WERI-Rb-1 (cell line): ENCODE results near the gene MLIP.

Source experiments
- DNase-seq: peaks from one replicate; pipeline ENCODE4 v3.0.0-alpha.2; 2020
- H3K27ac ChIP-seq: fragments of 250-450 bp; sonication (Bioruptor Pico); 2 replicates; pipeline ENCODE4 v1.5.1; 2020; ENCODE audit warnings: mild to moderate bottlenecking, moderate library complexity
- H3K27me3 ChIP-seq: fragments of 250-450 bp; sonication (Bioruptor Pico); 2 replicates; pipeline ENCODE4 v1.5.1; 2021; ENCODE audit warnings: mild to moderate bottlenecking, low read depth, moderate library complexity; ENCODE audit not compliant: insufficient read depth, severe bottlenecking
- H3K36me3 ChIP-seq: fragments of 250-450 bp; sonication (Bioruptor Pico); 2 replicates; pipeline ENCODE4 v1.5.1; 2020; ENCODE audit warnings: mild to moderate bottlenecking, moderate library complexity
- H3K4me3 ChIP-seq: 2 replicates; pipeline ENCODE4 v1.5.1; 2011; ENCODE audit warnings: low read depth, mild to moderate bottlenecking, control low read depth, low read length
- H3K9me3 ChIP-seq: fragments of 250-450 bp; sonication (Bioruptor Pico); 2 replicates; pipeline ENCODE4 v1.5.1; 2021; ENCODE audit warnings: mild to moderate bottlenecking, moderate library complexity; ENCODE audit not compliant: severe bottlenecking
- CTCF ChIP-seq: IDR thresholded peaks from 2 replicates; pipeline ENCODE4 v1.5.1; 2011; ENCODE audit warnings: low read depth, mild to moderate bottlenecking, control low read depth, inconsistent platforms, low read length

MLIP gene

GRCh38 chr6:54118117-54118516 is 6.9 kb downstream of the MLIP start:
- Histone ChIP-seq H3K27ac (no peak overlapping the region), H3K9me3 (peaks cover 5% of the 10 kb centered on the region), H3K36me3 (no peaks in the 10 kb centered on the region), H3K27me3 (peaks cover 4% of the 10 kb centered on the region), H3K4me3 (no peak overlapping the region)
- no peak for DNase-seq
- TF ChIP-seq CTCF = no peak

GRCh38 chr6:54125493-54125892 is 14.2 kb downstream of the MLIP start:
- no peak for TF ChIP-seq CTCF
- no peaks in the 10 kb centered on the region for H3K9me3 ChIP-seq
- no peak overlapping the region for H3K4me3 ChIP-seq
- no peaks in the 10 kb centered on the region for H3K36me3 ChIP-seq
- no peak for DNase-seq
- H3K27ac ChIP-seq = no peak overlapping the region
- H3K27me3 ChIP-seq = peaks cover 40% of the 10 kb centered on the region

GRCh38 chr6:54130179-54130578 is 18.9 kb downstream of the MLIP start:
- no peak overlapping the region for H3K4me3 ChIP-seq
- H3K27me3 ChIP-seq = peaks cover 29% of the 10 kb centered on the region
- DNase-seq = no peak
- no peak overlapping the region for H3K27ac ChIP-seq
- no peak for TF ChIP-seq CTCF
- H3K36me3 ChIP-seq = no peaks in the 10 kb centered on the region
- no peaks in the 10 kb centered on the region for H3K9me3 ChIP-seq

GRCh38 chr6:54132587-54132986 is 21.3 kb downstream of the MLIP start:
- Histone ChIP-seq H3K27me3 (peaks cover 31% of the 10 kb centered on the region), H3K36me3 (no peaks in the 10 kb centered on the region), H3K4me3 (no peak overlapping the region), H3K9me3 (no peaks in the 10 kb centered on the region), H3K27ac (no peak overlapping the region)
- TF ChIP-seq CTCF = no peak
- no peak for DNase-seq

GRCh38 chr6:54133186-54133585 is 21.9 kb downstream of the MLIP start:
- no peak for TF ChIP-seq CTCF
- H3K9me3 ChIP-seq = no peaks in the 10 kb centered on the region
- H3K36me3 ChIP-seq = no peaks in the 10 kb centered on the region
- peaks cover 36% of the 10 kb centered on the region for H3K27me3 ChIP-seq
- H3K4me3 ChIP-seq = no peak overlapping the region
- no peak overlapping the region for H3K27ac ChIP-seq
- no peak for DNase-seq

- no peak overlapping the region for H3K27ac ChIP-seq
- no peak for DNase-seq
- H3K27me3 ChIP-seq = peaks cover 48% of the 10 kb centered on the region
- H3K4me3 ChIP-seq = no peak overlapping the region
- H3K9me3 ChIP-seq = no peaks in the 10 kb centered on the region
- TF ChIP-seq CTCF = no peak
- H3K36me3 ChIP-seq = no peaks in the 10 kb centered on the region
These were observed 23.7 kb downstream of the MLIP start for GRCh38 chr6:54134935-54135334.
